Measurements from ENCODE around the gene SLC25A41. TPM values are rescaled to one million over a fixed set of nuclear protein-coding genes. Genes with fewer than 3 reads are reported as not detected.

SLC25A41 gene
- total RNA-seq, 2 experiments from 2014 or later: 0.30 to 0.50 TPM

GRCh38 chr19:6476155-6476895, 42.8 kb upstream of the SLC25A41 start:
- H3K4me1 Mint-ChIP-seq (ENCODE audit: low read depth): peaks cover 29% of the 10 kb centered on the region
- no peaks in the 10 kb centered on the region for H3K27me3 Mint-ChIP-seq
- peak overlapping the region; percentile 33 for H3K27ac Mint-ChIP-seq
- Histone ChIP-seq H3K36me3 (ENCODE audit: insufficient read depth, low read length) (peaks cover 61% of the 10 kb centered on the region), H3K4me3 (ENCODE audit: low read length) (no peak overlapping the region), H3K9me3 (ENCODE audit: control insufficient read depth in 1 of 2, insufficient read depth in 1 of 2, low read length in 2 of 2) (peaks cover 0 to 11% of the 10 kb centered on the region in 2 experiments), H3K27me3 (ENCODE audit: control insufficient read depth in 1 of 2, insufficient read depth in 2 of 2, low read length in 2 of 2) (no peaks in the 10 kb centered on the region), H3K4me1 (ENCODE audit: insufficient read depth, low read length) (peaks cover 39% of the 10 kb centered on the region), H3K27ac (ENCODE audit: low read depth in 1 of 2, low read length in 2 of 2) (peak overlapping the region in 1 of 2 donors; percentile 14)
- no peaks in the 10 kb centered on the region for H3K9me3 Mint-ChIP-seq
- peak; percentile 98 for ATAC-seq (ENCODE audit: poor library complexity)
- peak in 13 of 14 experiments; percentile 20 to 82 (median 58) for DNase-seq
- peaks cover 32% of the 10 kb centered on the region for H3K36me3 Mint-ChIP-seq (ENCODE audit: low read depth)
- POLR2A ChIA-PET: no interaction called here
- H3K4me3 Mint-ChIP-seq: peak overlapping the region; percentile 38
- CTCF ChIA-PET: no interaction called here
- intact Hi-C loops (cut with DNase I, micrococcal nuclease): no loop called here
- no peak for TF ChIP-seq CTCF (IDR thresholded peaks at IDR 0.05)

DNA sequence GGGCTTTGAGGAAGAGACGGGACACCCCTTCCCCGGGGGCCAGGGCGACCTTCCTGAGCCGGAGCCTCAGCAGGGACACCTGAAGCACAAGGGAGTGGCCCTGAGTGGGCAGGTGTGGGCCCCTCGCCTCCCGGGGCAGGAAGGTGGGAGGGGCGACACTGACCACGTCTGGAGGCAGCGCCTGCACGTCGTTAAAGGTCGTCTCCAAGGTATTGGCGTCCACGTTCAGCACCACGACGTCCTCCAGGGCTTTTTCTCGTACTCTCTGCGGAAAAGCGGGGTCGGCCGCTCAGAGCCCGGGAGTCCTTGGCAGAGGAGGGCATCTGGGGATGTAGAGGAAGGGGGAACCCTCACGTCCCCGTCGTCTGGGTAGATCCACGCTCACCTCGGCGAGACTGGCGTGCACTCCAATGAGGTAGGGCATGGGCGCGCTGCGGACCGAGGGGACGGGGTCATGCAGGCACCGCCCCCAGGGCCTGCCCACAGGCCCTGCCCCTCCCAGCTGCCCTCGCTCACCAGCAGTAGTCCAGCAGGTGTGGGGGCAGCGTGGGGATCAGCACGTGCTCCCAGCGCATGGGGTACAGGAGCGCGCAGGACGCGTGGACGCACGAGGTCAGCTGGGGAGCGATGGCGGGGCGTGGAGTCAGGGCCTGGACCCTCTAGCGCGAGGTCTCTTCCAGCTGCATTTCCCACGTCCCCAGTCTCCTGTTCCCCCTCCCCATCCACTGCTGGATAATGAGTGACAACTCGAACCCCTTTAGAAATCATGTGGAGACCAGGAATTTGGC, 42.0 kb upstream of the SLC25A41 start:
- no peak for TF ChIP-seq CTCF (IDR thresholded peaks at IDR 0.05)
- Histone ChIP-seq H3K9me3 (ENCODE audit: control insufficient read depth in 1 of 2, insufficient read depth in 1 of 2, low read length in 2 of 2) (peaks cover 0 to 11% of the 10 kb centered on the region in 2 experiments), H3K27ac (ENCODE audit: low read depth in 1 of 2, low read length in 2 of 2) (no peak overlapping the region), H3K36me3 (ENCODE audit: insufficient read depth, low read length) (peaks cover 67% of the 10 kb centered on the region), H3K4me1 (ENCODE audit: insufficient read depth, low read length) (peaks cover 32% of the 10 kb centered on the region), H3K4me3 (ENCODE audit: low read length) (no peak overlapping the region), H3K27me3 (ENCODE audit: control insufficient read depth in 1 of 2, insufficient read depth in 2 of 2, low read length in 2 of 2) (no peaks in the 10 kb centered on the region)
- no peak for ATAC-seq (ENCODE audit: poor library complexity)
- Mint-ChIP-seq H3K4me3 (peak overlapping the region; percentile 38), H3K36me3 (ENCODE audit: low read depth) (peaks cover 31% of the 10 kb centered on the region), H3K27ac (peak overlapping the region; percentile 33), H3K9me3 (no peaks in the 10 kb centered on the region), H3K4me1 (ENCODE audit: low read depth) (peaks cover 21% of the 10 kb centered on the region), H3K27me3 (no peaks in the 10 kb centered on the region)
- ChIA-PET POLR2A (no interaction called here), CTCF (no interaction called here)
- peak in 1 of 14 experiments; percentile 38 for DNase-seq
- intact Hi-C loops (cut with DNase I, micrococcal nuclease): no loop called here

DNA sequence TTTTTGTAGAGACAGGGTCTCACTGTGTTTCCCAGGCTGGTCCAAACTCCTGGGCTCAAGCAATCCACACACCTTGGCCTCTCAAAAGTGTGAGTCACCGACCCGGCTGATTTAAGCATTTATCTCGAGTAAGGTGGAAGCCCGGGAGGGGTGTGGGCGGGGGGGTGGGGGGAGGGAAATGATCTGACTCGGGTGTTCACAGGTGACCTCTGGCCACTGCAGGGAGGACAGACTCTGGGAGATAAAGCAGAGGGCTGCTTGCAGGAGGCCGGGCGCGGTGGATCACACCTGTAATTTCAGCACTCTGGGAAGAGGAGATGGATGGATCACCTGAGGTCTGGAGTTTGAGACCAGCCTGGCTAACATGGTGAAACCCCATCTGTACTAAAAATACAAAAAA, 40.1 kb upstream of the SLC25A41 start:
- ATAC-seq (ENCODE audit: poor library complexity) (no peak), DNase-seq (no peak)
- Mint-ChIP-seq H3K4me1 (ENCODE audit: low read depth) (peaks cover 5% of the 10 kb centered on the region), H3K27me3 (no peaks in the 10 kb centered on the region), H3K9me3 (no peaks in the 10 kb centered on the region), H3K36me3 (ENCODE audit: low read depth) (peaks cover 43% of the 10 kb centered on the region), H3K4me3 (no peak overlapping the region), H3K27ac (no peak overlapping the region)
- Histone ChIP-seq H3K27ac (ENCODE audit: low read depth in 1 of 2, low read length in 2 of 2) (no peak overlapping the region), H3K27me3 (ENCODE audit: control insufficient read depth in 1 of 2, insufficient read depth in 2 of 2, low read length in 2 of 2) (no peaks in the 10 kb centered on the region), H3K36me3 (ENCODE audit: insufficient read depth, low read length) (peaks cover 68% of the 10 kb centered on the region), H3K4me1 (ENCODE audit: insufficient read depth, low read length) (peaks cover 14% of the 10 kb centered on the region), H3K9me3 (ENCODE audit: control insufficient read depth in 1 of 2, insufficient read depth in 1 of 2, low read length in 2 of 2) (peaks cover 0 to 11% of the 10 kb centered on the region in 2 experiments), H3K4me3 (ENCODE audit: low read length) (no peak overlapping the region)
- ChIA-PET CTCF (no interaction called here), POLR2A (interaction anchor here (0.6 kb wide), 1 partner anchor 112 kb away, joined by 3 read pairs; the partner anchor contains the start of gene CLPP)
- intact Hi-C loops (cut with DNase I, micrococcal nuclease): no loop called here
- TF ChIP-seq CTCF (IDR thresholded peaks at IDR 0.05): no peak
